HG03095 (cell line): ENCODE results near the gene PIP5K1B.

Source experiments
- ATAC-seq: cut with Tn5 transposase; IDR thresholded peaks from one replicate; pipeline ENCODE4 v1.9.1; 2021; ENCODE audit warnings: moderate library complexity; ENCODE audit not compliant: unreplicated experiment

The PIP5K1B gene

DNA sequence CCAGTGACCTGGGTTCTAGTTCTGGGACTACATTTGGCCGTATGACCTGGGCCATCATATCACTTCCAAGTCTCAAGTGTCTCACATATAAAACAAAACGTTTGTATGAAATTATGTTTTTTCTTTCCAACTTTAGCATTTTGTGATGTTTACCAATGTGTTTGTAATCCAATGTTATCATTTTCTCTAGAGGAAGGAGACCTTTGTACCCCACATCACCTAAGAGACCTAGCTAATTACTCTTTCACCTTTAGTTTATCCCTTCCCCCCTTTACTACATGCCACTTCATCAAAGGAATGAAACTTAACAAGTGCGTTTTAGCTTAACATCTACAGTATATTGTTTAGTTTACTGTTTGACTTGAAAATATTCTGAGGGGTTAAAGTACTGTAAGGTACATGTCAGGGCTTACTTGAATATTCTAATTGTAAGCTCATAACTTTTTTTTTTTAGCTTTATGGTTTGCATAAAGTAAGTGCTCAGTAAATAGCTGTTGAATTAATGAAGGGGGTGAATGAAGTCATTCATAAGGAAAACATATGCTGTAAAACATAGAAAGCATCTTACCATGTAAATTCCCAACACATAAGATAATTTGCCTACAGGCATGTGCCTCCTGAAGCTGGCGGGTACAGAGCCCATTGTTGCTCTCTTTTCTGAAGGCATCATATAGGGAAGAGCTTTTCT lies 2.9 kb downstream of the PIP5K1B start:
- no peak for ATAC-seq

DNA sequence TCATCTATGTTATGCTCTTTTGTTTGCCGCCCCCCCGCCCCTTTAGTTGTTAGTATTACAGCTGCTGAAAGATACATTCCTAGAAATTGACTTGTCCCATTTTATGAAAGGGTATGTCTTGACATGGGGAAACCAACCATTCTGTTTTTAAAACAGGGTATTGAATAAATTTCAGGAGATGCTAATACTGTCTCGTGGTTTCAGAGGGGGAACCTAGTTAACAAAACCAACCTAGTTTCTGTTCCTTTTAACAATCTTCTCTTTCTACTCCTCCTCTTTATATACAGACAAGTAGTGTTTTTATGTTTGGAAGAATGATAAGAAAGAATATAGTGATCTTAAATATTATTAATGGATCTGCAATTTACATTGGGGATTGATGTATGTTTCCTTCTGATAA lies 3.5 kb downstream of the PIP5K1B start:
- no peak for ATAC-seq

DNA sequence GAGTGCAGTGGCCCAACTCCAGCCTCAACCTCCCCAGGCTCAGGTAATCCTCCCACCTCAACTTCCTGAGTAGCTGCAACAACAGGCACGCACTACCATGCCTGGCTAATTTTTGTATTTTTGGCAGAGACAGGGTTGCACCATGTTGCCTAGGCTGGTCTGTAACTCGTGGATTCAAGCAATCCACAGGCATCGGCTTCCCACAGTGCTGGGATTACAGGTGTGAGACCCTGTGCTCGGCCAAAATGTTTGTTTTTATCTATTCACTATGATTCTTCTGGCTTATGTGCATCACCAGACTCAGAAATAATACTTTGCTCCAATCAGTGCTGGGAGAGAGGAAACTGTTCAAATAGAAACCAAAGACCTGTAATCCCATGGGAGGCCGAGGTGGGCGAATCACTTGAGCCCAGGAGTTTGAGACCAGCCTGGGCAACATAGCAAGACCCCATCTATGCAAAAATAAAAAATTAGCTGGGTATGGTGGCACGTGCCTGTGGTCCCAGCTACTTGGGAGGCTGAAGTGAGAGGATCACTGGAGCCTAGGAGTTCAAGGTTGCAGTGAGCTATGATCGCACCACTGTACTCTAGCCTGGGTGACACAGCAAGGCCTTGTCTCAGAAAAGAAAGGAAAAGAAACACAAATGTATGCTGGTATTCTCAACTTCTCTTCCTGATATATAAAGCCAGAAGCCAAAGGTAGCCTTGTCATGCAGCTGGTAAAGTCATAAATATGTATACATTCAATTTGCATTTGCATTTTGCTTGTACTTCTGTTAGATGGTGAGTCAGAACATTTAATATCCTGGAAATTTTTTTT lies 4.5 kb downstream of the PIP5K1B start:
- no peak for ATAC-seq

DNA sequence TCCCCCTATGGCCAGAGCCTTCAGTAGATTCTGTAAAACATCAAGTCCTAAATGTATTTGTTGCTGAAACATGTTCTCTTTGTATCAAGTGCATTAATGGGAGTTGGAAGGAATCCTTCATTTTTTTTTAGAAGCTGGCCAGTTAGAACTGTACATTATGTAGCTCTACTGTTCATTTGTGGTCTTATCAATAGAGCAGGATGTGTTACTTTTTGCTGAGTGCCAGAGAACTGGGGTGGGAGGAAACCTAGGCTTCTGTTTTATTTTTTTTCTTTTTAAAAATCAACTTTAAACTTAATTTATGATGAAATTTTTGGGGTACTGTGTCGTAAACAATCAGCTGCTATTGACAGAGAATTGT lies 5.1 kb downstream of the PIP5K1B start:
- no peak for ATAC-seq

DNA sequence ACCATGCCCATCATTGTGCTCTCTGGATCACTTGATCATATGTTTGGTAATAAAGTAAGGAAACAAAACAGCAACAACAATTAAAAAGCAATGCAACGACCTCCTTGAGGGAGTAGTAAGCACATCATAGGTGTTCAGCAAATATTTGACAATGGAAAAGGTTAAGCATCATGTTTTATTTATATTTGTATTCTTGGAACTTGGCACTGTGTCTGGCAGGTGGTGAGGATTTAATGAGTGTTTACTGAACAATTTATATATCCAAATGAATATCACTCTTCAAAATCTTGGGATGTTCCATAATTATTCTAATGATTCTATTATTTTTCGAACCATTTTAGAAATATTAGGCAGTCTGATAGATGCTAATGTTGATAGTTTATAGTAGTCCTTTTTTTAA lies 6.2 kb downstream of the PIP5K1B start:
- ATAC-seq, result no peak

DNA sequence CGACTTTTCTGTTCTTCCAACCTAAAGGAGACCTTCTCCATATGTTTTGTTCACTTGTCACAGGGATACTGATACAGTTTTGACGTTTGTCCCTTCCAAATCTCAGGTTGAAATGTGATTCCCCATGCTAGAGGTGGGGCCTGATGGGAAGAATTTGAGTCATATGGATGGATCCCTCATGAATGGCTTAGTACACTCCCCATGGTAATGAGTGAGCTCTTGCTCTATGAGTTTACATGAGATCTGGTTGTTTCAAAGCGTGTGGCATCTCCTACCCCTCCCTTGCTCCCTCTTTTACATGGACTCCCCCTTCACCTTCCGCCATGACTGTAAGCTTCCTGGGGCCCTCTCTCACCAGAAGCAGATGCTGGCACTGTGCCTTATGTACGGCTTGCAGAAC lies 6.9 kb downstream of the PIP5K1B start:
- ATAC-seq, result no peak

DNA sequence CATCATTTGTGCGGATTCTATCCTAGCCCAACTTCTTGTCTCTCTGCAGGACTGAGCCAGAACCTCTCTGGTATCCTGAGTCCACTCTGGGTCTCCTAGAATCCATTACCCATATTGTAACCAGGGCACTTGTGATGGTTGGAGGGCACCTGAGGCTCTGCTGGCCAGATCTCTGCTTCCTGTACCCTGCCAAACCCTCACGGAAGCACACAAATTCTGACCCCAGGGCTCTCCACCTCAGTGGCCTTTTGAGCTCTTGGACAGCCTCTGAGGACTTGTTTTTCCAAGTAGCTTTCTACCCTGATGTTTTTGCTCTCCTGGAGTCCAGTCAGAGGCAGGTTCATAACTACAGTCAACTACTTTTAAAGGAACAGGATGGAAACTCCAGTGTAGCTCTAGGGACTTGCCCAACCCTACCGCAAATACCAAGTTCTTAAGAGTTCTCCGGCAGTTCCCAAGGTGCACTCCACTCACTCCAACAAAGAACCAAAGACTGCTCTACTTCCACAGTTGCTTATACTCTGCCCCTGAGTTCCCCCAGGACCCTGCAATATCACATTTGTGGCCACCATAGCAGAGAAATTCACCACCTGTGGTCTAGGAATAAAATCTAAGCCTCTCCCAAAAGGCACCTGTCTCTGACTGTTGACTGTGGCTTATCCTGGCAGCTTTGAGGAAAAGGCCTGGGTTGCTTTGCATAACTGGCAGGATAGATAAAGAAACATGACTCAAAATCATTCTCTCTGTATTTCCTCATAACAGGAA lies 9.6 kb downstream of the PIP5K1B start:
- no peak for ATAC-seq

DNA sequence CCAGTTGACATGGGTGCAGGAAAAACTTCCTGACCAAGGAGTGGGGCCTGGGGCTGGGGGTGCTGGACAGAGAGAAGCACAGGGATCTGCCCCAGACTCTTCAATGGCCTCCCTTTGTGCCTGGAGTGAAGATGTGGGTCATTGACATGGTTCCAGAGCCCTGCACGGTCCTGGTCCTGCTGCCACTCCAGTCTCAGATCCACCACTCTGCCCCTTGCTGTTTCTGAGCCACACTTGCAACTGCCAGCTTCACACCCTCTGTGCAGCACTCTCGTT lies 10.1 kb downstream of the PIP5K1B start:
- no peak for ATAC-seq

DNA sequence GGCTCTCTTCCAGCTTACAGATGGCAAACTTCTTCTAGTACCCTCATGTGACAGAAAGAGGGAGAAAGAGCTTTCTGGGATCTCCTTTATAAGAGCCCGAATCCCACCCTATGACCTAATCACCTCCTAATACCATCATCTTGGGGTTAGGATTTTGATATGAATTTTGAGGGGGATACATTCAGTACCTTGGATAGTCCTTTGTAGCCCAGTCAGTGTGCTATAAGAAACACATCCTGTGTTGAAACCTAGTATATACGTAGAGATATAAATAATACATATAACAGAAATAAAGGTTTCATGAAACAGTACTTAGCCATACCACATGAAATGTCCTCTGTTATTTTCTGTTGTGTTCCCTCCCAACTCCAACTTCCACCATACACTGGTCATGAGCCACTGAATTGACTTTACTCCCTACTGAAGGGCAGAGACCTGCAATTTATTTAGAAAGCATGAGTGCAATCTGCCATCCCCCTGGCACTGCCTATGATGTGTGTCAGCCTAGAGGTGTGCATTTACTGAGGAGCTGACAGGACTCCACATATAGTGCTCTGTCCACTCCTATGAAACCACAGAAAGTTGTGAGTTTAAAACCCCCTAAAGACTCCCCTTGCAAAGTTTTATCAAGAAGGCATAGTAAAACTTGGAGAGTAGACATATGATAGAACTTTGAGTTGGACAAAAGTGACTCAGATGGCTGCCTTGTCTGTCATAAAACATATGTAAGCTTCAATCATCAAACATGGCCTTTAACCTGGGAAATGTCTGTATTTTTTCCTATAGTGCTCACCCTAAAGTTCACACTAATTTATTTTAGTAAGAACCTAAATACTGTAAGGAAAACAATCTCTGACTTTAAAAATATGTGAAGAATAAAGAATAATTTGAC lies 12.8 kb downstream of the PIP5K1B start:
- ATAC-seq, result no peak

DNA sequence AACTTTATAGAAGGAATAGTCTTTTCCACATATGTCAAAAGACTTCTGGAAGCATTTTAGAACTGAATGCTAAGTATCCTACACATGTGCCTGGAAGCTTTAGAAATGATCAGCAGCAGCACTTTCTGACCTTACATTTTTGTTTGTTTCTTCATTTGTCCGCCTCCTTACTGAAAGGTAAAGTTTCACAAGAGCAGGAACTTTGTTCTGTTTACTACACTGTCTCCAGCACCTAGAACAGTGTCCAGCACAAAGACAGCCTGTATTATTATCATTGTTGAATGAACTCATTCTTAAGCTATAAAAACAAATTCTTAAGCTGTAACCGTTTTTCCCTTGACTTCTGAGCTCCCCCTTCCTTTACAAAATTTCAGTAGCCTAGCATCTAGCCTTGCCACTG lies 14.8 kb downstream of the PIP5K1B start:
- ATAC-seq, result no peak

DNA sequence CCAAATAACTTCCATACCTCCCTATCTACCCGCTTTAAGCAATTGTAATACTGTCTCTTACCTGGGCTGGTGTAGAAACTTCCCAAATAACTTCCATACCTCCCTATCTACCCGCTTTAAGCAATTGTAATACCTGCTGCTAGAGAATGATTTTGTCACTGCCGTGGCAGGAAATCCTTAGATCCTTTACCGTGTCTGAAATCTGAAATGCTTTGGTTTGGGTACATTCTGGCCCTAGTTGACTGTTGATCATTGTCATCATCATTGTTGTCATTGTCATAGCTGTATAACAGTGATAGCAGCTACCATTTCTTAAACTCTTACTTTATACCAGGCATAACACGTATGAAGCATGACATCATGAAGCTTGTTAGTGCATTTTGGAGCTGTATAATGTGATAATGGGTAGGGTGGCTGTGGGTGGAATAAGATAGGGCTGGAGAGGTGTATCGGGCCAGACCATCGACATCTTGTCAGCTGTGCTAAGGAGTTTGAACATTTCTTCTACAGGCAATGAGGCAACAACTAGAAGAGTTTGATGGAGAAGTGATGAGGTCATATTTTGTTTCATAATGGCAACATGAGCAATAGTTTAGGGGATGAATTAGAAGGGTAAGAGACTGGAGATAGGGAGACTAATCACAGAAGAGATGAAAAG lies 15.7 kb downstream of the PIP5K1B start:
- no peak for ATAC-seq

DNA sequence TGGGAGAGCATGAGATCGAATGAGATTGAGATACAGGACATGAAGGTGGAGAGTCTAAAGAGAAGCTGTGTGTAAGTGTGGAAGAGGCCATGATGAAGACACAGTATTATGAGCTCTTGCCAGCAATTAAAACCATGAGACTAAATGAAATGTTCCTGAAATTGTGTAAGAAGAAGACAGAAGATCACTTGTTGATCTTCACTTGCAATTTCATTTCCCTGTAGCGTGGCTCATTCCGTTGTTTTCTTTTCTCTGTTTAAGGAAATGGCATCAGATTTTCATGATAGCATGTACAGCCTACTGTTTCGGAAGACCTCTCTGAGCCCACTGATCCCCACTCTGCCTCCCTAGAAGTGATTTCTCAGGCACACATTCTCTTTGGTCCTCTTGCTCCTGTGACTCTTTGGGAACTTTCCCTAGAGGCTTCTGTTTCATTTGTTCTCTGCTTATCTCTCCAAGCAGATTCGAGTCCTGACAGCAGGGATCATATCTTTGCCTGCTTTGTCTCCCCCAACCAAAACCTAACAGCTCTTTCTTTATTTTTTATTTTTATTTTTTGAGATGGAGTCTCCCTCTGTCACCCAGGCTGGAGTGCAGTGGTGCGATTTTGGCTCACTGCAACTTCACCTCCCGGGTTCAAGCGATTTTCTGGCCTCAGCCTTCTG lies 16.8 kb downstream of the PIP5K1B start:
- no peak for ATAC-seq

DNA sequence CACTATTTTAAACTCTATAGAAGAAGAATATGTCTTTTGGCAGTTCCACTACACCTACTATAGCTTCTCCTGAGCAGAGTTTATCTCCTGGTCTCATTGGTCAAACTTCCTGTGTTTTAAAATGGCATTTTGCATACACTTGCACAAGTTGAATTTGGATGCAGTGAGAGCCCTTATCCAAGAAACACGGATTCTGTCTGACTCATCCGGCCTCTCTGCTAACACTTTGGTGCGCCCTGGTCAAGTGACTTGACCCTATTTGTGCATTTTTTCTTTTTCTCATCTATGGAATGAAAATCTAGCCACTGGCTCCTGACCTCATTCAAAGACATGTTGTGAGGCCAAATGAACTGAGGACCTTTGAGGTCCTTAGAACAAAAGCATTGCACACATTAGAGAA lies 20.0 kb downstream of the PIP5K1B start:
- ATAC-seq, result no peak

DNA sequence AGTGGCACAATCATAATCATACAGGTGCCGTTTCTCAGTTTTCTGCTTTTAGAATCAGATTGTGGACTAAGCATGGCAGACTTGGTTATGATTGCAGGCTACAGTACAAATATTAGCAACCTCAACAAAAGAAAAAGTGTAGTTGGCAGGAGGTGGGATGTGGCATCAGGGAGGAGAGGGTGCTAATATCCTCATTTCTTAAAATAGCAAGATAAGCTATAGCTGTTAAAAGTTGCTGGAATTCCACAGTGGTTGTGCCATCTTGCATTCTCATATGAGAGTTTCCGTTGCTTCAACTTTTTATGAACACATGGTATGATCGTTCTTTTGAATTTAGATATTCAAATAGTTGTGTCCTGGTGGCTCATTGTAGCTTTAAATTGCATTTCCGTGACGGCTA lies 21.4 kb downstream of the PIP5K1B start:
- ATAC-seq, result no peak

DNA sequence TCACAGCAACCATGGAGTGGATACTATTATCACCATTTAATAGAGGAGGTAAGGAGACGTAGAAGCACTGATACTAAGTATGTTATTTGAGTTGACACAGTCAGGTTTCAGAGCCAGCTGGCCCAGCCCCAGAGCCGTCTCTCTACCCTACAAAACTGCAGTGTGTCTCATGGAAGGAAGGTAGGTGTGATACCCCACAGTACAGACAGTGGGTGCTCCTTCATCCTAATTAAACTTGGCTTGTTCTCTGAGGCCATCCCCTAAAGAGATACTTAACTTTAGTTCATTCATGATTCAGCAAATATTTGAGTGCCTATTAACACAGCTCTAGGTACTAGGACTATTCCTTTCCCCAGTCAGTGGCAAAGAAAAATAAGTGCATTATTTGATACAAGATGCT lies 22.6 kb downstream of the PIP5K1B start:
- no peak for ATAC-seq

DNA sequence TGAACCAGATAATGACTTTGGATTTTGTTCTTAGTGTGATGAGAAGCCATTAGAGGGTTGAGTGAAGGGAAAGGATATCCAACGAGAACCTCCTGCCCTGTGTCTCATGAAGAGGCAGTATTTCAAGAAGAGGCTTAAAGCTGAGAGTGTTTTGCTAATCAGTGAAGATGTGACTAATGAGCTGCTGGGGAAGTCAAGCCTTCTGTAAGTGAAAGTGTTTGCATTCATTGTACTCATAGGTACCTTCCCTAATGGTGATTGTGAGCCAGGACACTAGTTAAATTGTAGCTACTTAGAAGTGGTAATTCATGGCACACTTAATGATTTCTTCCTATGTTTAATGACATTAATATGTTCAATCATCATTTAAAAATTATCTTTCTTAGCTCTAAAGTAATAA lies 23.7 kb downstream of the PIP5K1B start:
- no peak for ATAC-seq

DNA sequence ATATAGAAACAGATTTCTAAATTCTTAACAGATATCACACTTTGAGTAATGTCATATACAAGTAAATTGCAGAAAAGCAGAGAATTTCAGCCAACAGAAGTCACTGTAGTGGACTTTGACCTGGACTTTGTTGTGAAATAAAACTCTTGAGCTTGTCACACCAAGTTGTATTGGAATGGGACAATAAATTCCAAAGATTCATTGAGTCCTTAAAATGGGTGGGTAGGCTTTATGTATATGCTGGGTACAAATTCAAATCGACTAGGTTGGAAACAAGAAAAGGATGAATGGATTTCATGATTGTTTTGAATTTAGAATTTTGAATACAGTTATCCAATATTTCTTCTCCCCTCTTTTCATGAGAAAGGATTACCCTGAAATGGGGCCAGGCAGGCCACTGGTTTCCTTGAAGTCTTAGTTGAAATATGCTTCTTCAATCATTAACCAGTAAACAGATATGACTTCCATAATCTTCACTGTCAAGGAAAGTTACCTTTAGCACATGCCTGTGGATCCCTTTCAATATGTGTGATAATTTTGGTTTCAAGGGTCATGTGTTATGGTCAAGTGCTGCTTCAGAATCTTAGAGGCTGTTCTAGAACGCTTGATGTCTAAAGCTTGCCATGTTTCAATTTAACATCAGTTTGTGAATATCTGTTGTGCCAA lies 25.7 kb downstream of the PIP5K1B start:
- no peak for ATAC-seq

DNA sequence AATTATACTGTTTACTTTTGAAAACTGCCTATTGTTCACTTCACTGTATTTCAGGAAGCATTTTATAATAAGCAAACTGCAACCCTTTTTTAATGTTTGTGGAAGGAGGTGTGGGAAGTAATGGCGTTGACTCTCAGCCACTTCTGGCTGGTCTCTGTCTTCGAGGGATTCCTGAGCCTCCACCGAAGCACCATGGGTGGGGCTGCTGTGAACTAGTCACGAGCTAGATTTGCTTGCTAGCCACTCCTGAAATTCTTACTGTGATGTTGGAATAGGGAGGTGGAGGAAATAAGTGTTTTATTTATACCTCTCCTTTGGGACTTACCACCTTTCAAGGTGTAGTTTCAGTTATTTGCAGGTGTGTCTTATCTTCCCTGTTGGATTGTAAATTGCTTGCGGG lies 26.8 kb downstream of the PIP5K1B start:
- no peak for ATAC-seq

DNA sequence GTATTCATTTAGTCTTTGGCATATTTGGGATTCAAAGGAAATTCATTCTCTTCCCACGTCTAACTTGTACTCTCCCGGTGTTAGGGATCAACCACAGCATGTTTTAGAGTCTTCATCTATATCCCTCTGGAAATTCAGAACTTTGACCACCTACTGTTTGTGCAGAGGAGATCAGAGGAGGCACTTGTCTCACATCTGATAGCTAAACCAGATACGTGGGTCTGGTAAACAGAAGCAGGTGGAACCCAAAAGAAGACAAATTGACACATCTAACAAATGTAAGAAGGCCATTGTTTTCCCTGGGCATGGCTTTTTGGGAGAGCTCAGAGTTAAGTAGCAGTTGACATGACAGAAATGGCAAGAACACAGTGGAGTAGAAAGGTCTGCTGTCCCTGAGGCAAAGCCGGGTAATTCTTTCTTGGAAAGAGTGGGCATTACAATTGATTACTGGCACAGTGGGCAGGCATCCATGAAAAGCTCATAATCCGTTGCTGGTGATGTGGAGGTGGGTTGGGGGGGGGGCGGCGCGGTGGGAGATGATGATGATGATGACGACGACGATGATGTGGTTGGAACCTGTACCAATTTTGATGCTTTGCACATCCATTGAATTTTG lies 27.5 kb downstream of the PIP5K1B start:
- no peak for ATAC-seq
